T47D (cell line): ENCODE data around the gene APIP.

ENCODE experiments used
- DNase-seq, 2 experiments: peaks; one replicate each; pipeline versions ENCODE4 v3.0.0 to v3.0.0-alpha.2; 2011 to 2012; ENCODE audit warnings: low read depth in 1 of 2, low spot score in 1 of 2
- JUND ChIP-seq: IDR thresholded peaks from 2 replicates; pipeline ENCODE4 v1.6.1; 2012; ENCODE audit warnings: low read depth
- in situ Hi-C: cut with HindIII; loops from 2 replicates; pipeline ENCODE4 v1.10.0; 2016; ENCODE audit warnings: low sequenced_read_pairs, low pct_unique_long_range_greater_than_20kb

Gene APIP

GRCh38 chr11:34840736-34841386, 75.3 kb downstream of the APIP start:
- DNase-seq = peak in 1 of 2 experiments; percentile 71
- no peak for TF ChIP-seq JUND
- in situ Hi-C loops = no loop called here

- DNase-seq = no peak
- in situ Hi-C loops = no loop called here
- no peak for TF ChIP-seq JUND
Observed at GRCh38 chr11:34839969-34840368, 76.2 kb downstream of the APIP start.

- in situ Hi-C loops = no loop called here
- TF ChIP-seq JUND = no peak
- DNase-seq = peak in 1 of 2 experiments; percentile 41
Observed at GRCh38 chr11:34836958-34837856, 79.0 kb downstream of the APIP start.

- TF ChIP-seq JUND = no peak
- in situ Hi-C loops = no loop called here
- DNase-seq = no peak
Observed at GRCh38 chr11:34833602-34834001, 82.6 kb downstream of the APIP start.
